Liver (tissue), 3 donors: Measurements from ENCODE around the gene PPP1R12C.

Experiments
- CTCF ChIP-seq: fragments of 150-350 bp; IDR thresholded peaks from 2 replicates; pipeline ENCODE4 v1.5.1; 2017; ENCODE audit warnings: improper control_type of control experiment, low read depth, low read length; ENCODE audit not compliant: missing input control
- EGR1 ChIP-seq, 2 donors: IDR thresholded peaks; 2 replicates each; pipeline ENCODE4 v1.6.1; 2016 to 2018; ENCODE audit warnings: antibody characterized with exemption in 2 of 2, low read depth in 2 of 2
- GABPA ChIP-seq, 2 donors: IDR thresholded peaks in 1 of 2; conservative IDR thresholded peaks in 1 of 2; 2 replicates each; pipeline ENCODE4 v1.6.1; 2016; ENCODE audit warnings: antibody characterized with exemption in 2 of 2, mild to moderate bottlenecking in 1 of 2, moderate library complexity in 1 of 2
- REST ChIP-seq: IDR thresholded peaks from 2 replicates; pipeline ENCODE4 v1.6.1; 2016; ENCODE audit warnings: antibody characterized with exemption, mild to moderate bottlenecking
- RXRA ChIP-seq, 2 donors: IDR thresholded peaks; 2 replicates each; pipeline ENCODE4 v1.6.1; 2017 to 2018; ENCODE audit warnings: antibody characterized with exemption in 2 of 2, mild to moderate bottlenecking in 1 of 2
- donor health status: healthy.
- donor health status: healthy.

- TF ChIP-seq CTCF (no peak), GABPA (IDR thresholded peaks at IDR 0.05 in 1 of 2, conservative IDR thresholded peaks at IDR 0.05 in 1 of 2) (no peak), REST (no peak), EGR1 (IDR thresholded peaks at IDR 0.05; ENCODE audit: low read depth in 2 of 2) (no peak), RXRA (IDR thresholded peaks at IDR 0.05) (no peak)
Measured at GRCh38 chr19:55058781-55059610, 58.4 kb downstream of the PPP1R12C start.
